ENCODE measurements around the gene OPTN.
"Not testable (repeated sequence)": the region's sequence is repeated elsewhere in the genome, so short reads cannot be mapped to it uniquely, and the experiment has no call there.

Gene OPTN

DNA sequence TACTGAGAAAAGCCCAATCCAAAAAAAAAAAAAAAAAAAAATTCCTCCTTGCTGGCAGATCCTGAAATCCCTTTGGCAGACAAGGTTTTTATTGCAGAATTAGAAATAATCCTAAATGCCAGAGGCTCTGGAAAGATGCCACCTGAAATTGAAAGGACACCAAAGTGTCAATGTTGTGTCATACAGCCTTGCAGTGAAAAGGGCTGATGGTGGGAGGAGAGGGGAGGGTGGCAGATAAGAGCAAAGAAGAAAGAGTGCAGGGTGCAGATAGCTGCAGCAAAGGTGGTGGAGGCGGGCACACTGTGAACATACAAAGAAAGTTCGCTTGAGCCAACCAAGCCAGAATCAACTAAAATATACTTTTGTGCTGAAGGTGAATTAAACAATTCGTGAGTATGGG, 8.2 kb upstream of the OPTN start:
- DNase-seq, result no peak

DNA sequence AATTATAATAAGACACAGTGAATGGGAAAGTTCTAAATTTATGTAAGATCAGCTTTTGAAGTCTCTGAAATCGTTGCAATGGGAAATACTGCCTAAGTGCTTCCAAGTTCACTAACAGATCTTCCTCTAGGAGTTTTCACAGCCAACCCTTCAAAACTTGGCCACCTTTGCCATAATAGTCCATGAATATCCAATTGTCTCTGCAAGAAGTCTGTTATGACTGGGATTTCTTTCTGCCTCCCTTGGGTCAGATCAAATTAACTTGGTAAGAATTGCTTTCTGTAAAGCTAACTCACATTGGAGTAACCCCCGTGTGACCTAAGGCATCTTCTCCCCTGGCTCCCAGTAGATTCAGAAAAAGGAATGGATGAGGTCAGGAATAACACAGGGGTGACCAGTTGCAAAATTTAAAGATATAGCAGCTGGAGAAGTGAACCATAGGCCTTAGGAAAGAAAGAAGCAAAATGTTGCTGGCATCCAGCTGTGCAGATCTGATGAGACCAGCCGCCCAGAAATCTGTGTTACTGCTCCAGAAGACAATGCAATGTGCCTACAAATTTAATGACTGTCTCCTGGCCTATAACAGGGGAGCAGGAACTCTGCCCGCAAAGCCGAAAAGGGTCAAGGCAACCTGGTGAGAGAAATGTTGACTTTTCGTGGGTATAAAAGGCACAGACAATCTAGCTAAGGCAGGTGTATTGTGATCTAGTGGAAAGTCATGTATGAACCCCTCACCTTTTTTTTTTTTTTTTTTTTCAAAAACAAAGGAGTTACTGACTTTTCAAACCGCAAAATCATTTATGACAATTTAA, 7.5 kb upstream of the OPTN start:
- DNase-seq, result no peak

DNA sequence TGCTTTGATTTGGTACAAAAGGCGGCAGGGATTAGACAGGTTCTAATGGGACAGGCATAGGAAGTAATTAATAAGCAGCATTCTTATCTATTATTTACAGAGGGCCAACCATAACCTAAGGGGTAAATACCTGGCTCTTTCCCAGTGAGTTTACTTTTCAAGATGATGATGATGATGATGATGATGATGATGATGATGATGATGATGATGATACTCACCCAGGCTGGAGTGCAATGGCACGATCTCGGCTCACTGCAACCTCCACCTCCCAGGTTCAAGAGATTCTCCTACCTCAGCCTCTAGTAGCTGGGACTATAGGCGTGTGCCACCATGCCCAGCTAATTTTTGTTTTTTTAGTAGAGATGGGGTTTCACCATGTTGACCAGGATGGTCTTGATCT, 5.9 kb upstream of the OPTN start:
- not testable (repeated sequence) for DNase-seq

DNA sequence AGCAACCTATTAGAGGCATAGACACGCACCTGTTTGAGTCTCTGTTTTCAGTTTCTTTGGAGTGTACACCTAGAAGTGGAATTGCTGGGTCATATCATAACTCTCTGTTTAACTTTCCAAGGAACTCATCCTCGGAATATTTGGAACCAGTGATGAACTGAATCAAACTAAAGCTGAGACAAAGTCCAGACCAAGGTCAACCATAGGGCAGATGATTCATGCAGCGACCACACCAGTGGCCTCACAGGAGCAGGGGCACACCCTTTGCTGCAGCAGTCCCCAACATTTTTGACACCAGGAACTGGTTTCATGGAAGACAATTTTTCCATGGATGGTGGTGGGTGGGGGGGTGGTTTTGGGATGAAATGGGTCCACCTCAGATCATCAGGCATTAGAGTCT, 4.9 kb upstream of the OPTN start:
- DNase-seq, result no peak

DNA sequence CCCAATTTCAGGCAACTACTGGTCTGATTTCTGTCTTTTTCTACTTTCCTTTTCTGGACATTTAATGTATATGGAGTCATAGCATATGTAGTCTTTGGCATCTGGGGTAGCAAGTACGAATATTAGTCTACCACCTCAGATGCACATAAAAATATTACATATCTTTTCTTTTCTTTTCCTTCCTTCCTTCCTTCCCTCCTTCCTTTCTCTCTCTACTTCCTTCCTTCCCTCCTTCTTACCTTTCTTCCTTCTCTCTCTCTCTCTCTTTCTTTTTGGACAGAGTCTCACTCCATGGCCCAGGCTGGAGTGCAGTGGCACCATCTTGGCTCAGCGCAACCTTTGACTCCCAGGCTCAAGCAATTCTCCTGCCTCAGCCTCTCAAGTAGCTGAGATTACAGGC, 4.0 kb upstream of the OPTN start:
- DNase-seq, result no peak

DNA sequence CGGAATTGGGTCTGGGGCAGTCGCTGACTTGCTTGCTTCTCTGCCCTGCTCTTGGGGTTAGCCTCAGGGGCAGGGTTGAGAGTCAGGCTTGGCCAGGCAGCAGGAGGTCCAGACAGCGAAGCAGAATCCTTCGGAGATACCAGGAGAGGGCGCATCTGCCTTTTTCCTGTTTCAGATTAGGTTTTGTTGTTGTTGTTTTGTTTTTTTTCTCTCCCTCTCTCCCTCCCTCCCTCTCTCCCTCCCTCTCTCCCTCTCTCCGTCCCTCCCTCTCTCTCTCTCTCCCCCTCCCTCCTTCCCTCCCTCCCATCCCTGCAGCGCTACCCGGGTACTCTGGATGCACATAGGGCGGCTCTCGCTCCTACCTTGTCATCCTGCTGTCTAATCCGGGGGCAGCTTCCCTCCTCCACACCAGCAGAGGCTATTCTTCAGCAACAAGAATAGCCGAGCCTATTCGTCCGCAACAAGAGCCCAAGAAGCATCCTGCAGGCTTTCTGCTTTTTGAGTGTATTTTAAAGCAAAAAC, 758 bp upstream of the OPTN start:
- DNase-seq, result peak; percentile 73

DNA sequence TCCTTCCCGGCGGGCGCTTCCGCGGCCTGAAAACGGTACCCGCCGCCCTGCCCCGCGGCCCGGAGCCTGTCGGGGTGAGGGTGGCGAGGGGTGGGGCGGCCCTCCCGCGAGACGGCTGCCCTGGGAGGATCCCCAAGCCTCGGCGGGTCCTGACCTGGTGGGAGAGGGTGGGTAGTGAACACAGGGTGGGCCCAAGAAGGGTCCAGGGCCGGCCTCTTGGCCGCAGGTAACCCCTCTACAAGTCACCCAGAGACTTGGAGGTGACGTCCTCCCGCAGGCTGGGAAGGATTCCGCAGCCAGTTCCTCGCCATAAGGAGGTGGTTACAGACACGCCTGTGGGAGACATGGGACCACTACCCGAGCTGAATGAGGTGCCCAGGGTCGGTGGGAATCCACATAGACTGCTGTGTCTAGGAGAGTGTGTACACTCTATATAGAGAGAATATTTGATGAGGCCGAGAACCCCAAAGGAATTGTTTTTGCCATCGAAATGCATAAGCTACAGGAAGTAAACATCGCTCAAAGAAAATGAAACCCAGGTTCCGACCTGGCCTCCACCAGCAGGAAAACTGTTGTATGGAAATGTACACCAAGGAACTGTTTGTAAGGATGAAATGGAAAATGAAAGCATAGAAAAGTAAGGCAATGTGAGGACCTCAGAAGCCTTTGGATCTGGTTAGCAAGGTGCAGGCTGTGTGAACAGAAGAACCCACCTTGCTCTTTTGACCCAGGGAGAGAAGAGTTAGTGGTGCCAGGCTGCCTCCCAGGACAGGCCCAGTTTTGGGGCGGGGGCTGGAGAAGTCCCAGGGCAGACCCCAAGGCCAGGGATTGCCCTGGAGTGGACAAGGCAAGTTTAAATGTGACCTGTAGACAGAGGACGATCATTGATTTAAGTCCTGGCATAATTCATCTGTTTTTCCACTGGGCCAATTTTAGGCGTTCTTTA, 659 bp downstream of the OPTN start:
- DNase-seq, result no peak

DNA sequence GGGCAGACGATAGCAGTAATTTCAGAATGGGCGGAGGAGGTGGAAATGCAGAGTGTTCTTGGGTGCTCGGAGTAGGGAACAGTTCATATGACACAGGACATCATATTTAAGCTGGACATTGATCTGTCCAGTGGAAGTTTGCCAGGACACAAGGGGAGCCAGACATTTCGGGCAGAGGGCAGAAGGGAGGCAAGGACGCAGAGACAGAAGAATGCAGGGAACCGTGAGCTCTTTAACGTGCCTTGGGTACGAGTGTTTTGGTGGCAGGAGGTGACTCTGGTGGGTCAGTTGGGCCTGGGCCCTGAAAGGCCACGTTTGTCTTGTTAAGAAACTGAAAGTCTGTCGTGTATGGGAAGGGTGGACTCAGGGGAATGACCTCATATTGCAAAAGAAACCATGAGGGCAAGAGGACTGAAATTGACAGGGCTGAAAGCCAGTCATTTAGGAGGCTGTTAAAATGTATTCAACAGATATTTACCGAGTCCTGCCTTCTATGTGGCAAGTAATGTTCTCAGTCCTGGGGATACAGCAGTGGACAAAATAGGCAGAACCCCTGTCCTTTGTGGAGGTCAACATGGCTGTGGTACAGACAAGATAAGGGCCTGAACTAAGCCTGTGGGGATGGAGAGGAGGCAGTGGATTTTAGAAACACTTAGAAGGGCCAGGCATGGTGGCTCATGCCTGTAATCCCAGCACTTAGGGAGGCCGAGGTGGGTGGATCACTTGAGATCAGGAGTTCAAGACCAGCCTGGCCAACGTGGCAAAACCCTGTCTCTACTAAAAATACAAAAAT, 2.2 kb downstream of the OPTN start:
- DNase-seq, result no peak

DNA sequence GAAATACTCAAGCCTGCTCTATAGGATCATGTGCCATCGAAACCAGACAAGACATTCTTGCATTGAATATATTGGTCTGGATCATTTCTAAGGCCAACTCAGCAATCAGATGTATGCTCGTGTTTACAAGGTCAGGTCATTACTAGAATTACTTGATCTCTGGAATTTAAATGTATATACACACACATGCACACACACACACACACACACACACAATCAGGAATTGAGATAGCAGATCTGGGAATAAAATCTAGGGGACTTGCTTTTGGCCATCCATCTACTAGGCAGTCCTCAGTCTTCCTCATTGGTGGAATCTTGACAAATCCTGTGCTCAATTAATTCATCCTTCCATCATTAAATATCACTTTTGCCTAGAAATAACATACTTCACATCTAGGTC, 3.6 kb downstream of the OPTN start:
- DNase-seq, result no peak

DNA sequence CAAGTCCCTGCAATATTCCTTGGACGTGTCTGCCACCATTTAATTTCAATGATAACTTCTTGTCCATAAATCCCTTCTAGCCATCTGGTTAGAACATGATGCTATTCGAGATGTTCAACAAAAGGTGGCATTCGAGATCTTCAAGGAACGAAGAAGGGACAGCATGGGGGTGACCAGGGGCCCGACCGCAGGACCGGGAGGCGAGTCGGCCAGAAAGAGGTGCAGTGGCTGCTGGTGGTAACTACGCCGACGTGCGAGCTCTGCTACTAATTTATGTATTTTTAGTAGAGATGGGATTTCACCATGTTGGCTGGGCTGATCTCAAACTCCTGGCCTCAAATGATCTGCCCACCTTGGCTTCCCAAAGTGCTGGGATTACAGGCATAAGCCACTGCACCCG, 4.7 kb downstream of the OPTN start:
- DNase-seq, result no peak

DNA sequence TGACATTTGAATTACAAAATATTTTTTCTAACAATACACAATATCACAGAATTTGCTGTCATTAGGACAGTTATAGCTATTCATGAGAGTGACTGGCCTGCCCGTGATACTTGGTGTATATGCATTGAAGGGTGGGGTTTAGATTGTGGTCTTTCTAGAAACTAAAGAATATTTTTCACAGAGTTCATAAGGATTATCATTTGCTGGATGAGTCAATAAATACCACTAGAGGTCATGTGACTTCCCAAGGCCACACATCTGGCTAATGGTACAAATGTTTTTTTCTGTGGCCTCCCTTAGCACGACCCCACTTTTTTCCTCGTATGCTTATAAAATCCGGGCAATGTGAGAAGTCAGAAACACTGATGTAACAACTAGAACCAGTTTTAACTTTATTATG, 5.2 kb downstream of the OPTN start:
- no peak for DNase-seq

DNA sequence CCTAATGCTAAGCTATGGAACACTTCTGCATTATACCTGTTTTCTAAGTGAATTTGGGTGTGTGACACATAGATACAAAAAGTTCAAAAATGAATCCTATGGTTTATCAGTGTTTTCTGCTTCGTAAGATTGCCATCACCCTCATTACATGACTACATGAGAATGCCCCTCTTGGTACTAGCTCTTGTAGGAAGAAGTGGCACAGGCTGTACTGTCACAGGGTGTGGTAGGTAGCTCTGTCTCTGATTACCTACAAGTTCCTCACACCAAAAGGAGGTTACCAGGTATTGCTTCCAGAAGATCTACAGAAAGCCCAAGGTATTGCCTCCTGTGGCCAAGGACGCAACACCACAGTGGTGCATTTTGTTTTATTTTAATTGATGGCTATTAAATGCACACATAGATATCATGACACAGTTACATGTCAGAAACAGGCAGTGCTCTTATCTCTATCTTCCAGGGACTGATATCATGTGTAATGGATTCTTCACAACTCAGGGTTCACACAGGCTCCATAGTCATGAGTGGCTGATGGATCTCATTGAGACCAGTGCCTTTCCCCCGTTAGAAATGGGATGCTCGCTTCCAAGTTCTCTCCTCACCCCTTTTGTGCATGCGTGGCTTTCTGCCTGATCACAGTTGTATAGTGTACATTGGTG, 6.6 kb downstream of the OPTN start:
- no peak for DNase-seq

DNA sequence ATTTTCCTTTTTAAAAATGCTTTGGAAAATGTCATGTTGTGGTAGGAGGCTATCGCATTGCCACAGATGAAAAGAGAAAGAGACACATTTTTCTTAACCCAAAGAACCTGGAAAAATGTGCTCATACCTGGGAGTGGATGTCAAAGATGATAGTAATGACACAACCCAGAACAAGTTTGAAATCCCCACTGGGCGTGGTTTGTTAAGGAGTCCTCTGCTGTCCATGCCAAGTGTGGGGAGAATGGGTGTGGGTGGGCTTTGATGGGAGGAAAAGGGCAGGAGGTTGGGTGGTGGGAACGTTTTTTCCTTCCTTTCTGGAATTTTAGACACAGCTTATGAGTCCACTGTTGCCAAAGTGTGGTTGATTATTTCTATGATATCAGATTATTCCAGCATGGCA, 10.9 kb downstream of the OPTN start:
- DNase-seq, result no peak

DNA sequence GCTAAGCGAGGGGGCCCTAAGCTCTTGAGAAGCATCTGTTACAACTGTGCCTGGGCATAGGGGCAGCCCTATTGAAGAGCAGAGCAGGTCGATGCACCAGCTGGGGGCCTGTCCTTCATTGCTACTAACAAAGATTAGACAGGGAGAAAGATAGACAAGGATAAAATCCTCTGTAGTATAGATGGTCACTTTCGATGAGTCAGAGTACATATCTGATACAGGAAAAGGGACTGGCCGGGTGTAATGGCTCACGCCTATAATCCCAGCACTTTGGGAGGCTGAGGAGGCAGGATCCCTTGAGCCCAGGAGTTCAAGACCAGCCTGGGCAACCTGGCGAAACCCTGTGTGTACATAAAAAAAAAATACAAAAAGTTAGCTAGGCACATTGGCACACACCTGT, 13.6 kb downstream of the OPTN start:
- DNase-seq, result no peak

DNA sequence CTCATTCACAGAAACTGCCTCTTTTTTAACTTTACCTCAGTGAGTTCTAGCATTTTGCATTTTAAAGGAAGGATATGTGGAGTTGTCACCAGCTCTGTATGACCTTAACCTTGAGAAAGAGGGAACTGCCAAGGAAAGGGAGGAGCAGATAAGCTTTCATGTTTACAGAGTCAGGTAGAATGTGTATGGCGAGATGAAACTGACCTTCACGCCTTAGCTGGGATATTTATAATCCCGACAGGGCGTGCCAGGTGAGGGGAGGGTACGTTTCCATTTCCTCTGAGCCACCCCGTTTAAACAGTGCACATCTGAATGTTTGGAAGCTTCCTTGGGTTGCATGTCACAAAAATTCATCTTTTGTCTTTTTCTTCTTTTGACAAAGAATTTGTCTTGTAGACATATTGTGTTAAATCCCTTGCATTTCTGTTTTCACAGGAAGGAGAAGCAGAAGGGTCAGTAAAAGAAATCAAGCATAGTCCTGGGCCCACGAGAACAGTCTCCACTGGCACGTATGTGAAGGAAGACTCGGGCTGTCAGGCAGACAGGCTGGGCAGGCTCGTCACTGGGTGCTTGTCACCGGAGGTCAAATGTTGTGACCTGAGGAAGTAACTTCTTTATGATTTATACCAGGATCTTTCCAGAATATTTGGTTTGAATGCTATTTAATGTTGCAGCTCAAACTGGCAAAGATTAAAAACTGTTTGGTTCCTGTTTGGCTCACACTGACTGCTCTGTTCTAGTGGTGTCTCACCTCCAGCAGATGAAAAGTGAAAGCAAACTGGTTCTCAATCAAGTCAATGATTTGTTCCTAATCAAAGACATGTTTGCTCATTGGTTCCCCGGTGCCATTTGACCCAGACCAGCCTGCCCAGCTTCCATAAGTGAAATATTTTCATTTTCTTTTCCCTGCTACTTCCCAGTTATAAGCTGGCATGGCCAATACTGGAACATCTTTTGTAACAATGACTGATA, 16.2 kb downstream of the OPTN start:
- peak; percentile 35 for DNase-seq

DNA sequence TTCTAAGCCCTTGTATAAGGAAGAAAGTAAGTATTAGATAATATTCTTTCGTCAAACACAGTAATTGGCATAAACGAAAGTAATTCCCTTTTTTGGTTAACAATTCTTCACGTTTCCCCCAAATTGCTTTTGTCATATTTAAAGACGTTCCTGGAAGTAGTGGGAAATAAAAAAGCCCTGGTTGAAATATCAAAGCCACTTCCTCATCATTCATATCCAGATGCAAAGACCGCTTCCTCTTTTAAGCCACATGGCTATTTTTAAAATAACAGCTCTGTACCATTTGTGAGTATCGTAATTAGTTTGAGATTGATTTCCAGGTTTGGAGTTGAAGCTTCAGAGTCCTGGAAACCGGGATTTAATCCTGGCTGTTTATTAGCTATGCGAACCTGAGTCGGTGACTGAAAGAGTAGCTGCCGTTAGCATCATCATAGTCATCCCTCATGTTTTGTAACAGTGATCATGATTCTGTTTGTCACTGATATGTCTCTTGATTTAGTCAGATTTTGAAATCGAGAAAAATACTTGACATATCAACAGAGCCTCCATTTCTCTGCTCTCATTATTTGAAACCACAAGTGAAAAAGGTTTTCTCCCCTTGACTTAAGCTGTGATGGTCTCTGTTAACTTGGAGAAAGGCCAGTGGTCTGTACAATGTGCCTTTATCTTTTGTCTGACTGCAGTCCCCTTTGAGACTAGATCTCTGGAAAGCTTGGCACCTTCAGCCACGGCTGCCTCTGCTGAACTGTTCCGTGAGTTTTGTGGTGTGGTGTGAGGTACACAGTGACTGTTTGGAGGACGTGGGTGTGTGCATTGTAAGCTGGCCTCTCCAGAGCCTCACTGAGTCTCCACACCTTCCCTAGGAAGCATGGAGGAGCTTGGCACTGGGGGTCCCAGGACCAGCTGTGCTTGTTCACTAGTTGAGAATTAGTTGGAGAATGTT, 18.1 kb downstream of the OPTN start:
- DNase-seq, result no peak

DNA sequence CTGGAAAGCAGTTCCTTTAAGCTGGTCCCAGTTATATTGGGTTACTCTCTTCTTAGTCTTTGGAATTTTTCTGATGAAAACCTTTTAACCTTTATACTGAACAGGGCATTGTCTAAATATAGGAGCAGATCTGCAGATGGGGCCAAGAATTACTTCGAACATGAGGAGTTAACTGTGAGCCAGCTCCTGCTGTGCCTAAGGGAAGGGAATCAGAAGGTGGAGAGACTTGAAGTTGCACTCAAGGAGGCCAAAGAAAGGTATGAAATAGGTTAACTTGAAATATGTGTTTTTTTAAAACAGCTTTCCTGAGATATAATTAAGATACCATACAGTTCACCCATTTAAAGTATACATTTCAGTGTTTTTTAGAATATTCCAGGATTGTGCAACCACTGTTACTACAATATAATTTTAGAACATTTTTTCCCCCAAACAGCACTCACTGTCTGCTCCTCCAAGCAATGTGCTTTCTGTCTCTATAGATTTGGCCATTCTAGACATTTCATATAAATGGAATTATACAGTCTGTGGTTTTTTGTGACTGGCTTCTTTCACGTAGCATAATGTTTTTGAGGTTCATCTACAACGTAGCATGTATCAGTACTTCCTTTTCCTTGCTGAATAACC, 18.9 kb downstream of the OPTN start:
- no peak for DNase-seq

DNA sequence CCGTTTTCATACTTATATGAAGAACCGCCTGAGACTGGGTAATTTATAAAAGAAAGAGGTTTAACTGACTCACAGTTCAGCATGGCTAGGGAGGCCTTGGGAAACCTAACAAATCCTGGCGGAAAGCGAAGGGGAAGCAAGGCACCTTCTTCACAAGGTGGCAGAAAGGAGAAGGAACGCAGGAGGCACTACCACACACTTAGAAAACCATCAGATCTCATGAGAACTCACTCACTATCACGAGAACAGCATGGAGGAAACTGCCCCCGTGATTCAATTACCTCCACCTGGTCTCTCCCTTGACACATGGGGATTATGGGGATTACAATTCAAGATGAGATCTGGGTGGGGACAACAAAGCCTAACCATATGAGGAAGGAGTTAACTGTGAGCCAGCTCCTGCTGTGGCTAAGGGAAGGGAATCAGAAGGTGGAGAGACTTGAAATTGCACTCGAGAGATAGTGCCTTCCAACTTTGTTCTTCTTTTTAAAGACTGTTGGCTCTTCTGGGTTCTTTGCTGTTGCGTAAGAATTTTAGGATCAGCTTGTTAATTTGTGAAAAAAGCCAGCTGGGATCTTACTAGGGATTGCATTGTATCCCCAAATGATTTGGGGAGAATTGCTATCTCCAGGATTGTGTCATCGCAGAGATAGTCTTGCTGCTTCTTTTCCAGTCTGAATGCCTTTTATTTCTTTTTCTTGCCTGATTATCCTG, 21.0 kb downstream of the OPTN start:
- DNase-seq, result no peak

DNA sequence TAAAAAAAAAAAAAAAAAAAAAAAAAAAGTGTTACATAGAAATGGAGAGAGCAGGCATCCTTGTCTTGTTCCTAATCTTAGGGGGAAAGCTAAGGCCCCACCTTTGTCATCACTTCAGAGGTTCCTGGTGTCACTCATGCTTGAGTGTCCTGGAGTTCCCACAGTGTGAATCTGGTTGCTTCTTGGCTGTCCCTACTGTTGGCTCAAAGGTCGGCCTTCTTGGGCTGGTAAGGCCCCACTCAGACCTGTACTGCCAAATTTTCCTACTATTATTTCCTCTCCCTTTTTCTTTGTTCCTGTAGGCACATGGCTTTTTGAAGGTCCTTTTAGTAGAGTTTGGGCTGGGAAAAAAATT, 21.5 kb downstream of the OPTN start:
- no peak for DNase-seq
